HepG2 (cell line): ENCODE measurements around the gene GPC6. TPM values are rescaled to one million over a fixed set of nuclear protein-coding genes. Genes with fewer than 3 reads are reported as not detected.

Source experiments
- ARNT2 ChIP-seq: sonication (generic); formaldehyde crosslinking; IDR thresholded peaks from 2 replicates; pipeline ENCODE4 v1.8.0; 2022; ENCODE audit warnings: mild to moderate bottlenecking, low read depth, missing genetic modification reagents, moderate library complexity
- ARNTL ChIP-seq: sonication (generic); formaldehyde crosslinking; IDR thresholded peaks from 2 replicates; pipeline ENCODE4 v1.4.0; 2020; ENCODE audit warnings: mild to moderate bottlenecking, missing genetic modification reagents
- HES4 ChIP-seq: sonication (generic); formaldehyde crosslinking; IDR thresholded peaks from 2 replicates; pipeline ENCODE4 v1.9.0; 2021; ENCODE audit warnings: mild to moderate bottlenecking, missing genetic modification reagents, borderline replicate concordance
- JUNB ChIP-seq: sonication (generic); formaldehyde crosslinking; IDR thresholded peaks from 2 replicates; pipeline ENCODE4 v1.8.0; 2022; ENCODE audit warnings: missing genetic modification reagents, mild to moderate bottlenecking, borderline replicate concordance
- KAT2B ChIP-seq: fragments of 150-350 bp; IDR thresholded peaks from 2 replicates; pipeline ENCODE4 v1.6.1; 2014; ENCODE audit warnings: low read depth, low read length, borderline replicate concordance
- KLF6 ChIP-seq: IDR thresholded peaks from 2 replicates; pipeline ENCODE4 v1.8.0; 2016; ENCODE audit warnings: missing biosample characterization, missing genetic modification reagents
- MAFG ChIP-seq: sonication (generic); formaldehyde crosslinking; IDR thresholded peaks from 2 replicates; pipeline ENCODE4 v1.5.1; 2020; ENCODE audit warnings: mild to moderate bottlenecking, missing genetic modification reagents
- NAIF1 ChIP-seq: sonication (generic); formaldehyde crosslinking; IDR thresholded peaks from 2 replicates; pipeline ENCODE4 v1.5.0; 2020; ENCODE audit warnings: mild to moderate bottlenecking, missing genetic modification reagents, borderline replicate concordance
- NFYB ChIP-seq: sonication (generic); formaldehyde crosslinking; IDR thresholded peaks from 2 replicates; pipeline ENCODE4 v1.4.0; 2020; ENCODE audit warnings: missing genetic modification reagents
- NPAS2 ChIP-seq: sonication (generic); formaldehyde crosslinking; IDR thresholded peaks from 2 replicates; pipeline ENCODE4 v1.8.0; 2022; ENCODE audit warnings: mild to moderate bottlenecking, missing genetic modification reagents, borderline replicate concordance
- PLRG1 ChIP-seq: fragments of 450-650 bp; conservative IDR thresholded peaks from 2 replicates; pipeline ENCODE4 v1.6.1; 2016
- POLR2G ChIP-seq: fragments of 200-400 bp; formaldehyde crosslinking; IDR thresholded peaks from 2 replicates; pipeline ENCODE4 v1.6.1; 2018; ENCODE audit warnings: mild to moderate bottlenecking, low read depth, low read length, moderate library complexity
- SATB2 ChIP-seq: sonication (generic); formaldehyde crosslinking; IDR thresholded peaks from 2 replicates; pipeline ENCODE4 v1.5.0; 2020; ENCODE audit warnings: missing genetic modification reagents
- SMYD3 ChIP-seq: sonication (generic); formaldehyde crosslinking; IDR thresholded peaks from 2 replicates; pipeline ENCODE4 v1.8.1; 2023; ENCODE audit warnings: mild to moderate bottlenecking, missing genetic modification reagents
- SPEN ChIP-seq: sonication (generic); formaldehyde crosslinking; IDR thresholded peaks from 2 replicates; pipeline ENCODE4 v1.5.1; 2020; ENCODE audit warnings: low read depth, mild to moderate bottlenecking, missing genetic modification reagents
- TBX2 ChIP-seq: sonication (generic); formaldehyde crosslinking; IDR thresholded peaks from 2 replicates; pipeline ENCODE4 v1.5.0; 2020; ENCODE audit warnings: missing genetic modification reagents, mild to moderate bottlenecking, borderline replicate concordance
- ZBTB42 ChIP-seq: sonication (generic); formaldehyde crosslinking; IDR thresholded peaks from 2 replicates; pipeline ENCODE4 v1.5.0; 2020; ENCODE audit warnings: mild to moderate bottlenecking, missing genetic modification reagents
- ZNF101 ChIP-seq: sonication (generic); formaldehyde crosslinking; IDR thresholded peaks from 2 replicates; pipeline ENCODE4 v1.4.0; 2020; ENCODE audit warnings: mild to moderate bottlenecking, low read depth, missing genetic modification reagents, borderline replicate concordance
- ZNF180 ChIP-seq: sonication (generic); formaldehyde crosslinking; IDR thresholded peaks from 2 replicates; pipeline ENCODE4 v1.4.0; 2020; ENCODE audit warnings: low read depth, missing genetic modification reagents, borderline replicate concordance
- ZNF232 ChIP-seq: sonication (generic); formaldehyde crosslinking; IDR thresholded peaks from 2 replicates; pipeline ENCODE4 v1.4.0; 2020; ENCODE audit warnings: missing genetic modification reagents, borderline replicate concordance
- ZNF256 ChIP-seq: sonication (generic); formaldehyde crosslinking; conservative IDR thresholded peaks from 2 replicates; pipeline ENCODE4 v1.4.0; 2020; ENCODE audit warnings: missing genetic modification reagents
- ZNF333 ChIP-seq: sonication (generic); formaldehyde crosslinking; IDR thresholded peaks from 2 replicates; pipeline ENCODE4 v1.4.0; 2020; ENCODE audit warnings: mild to moderate bottlenecking, missing genetic modification reagents, borderline replicate concordance
- ZNF567 ChIP-seq: sonication (generic); formaldehyde crosslinking; IDR thresholded peaks from 2 replicates; pipeline ENCODE4 v1.8.1; 2023; ENCODE audit warnings: mild to moderate bottlenecking, missing genetic modification reagents, borderline replicate concordance
- ZNF724P ChIP-seq: sonication (generic); formaldehyde crosslinking; IDR thresholded peaks from 2 replicates; pipeline ENCODE4 v1.8.0; 2022; ENCODE audit warnings: missing genetic modification reagents, borderline replicate concordance
- ZNF747 ChIP-seq: sonication (generic); formaldehyde crosslinking; IDR thresholded peaks from 2 replicates; pipeline ENCODE4 v1.8.1; 2023; ENCODE audit warnings: missing genetic modification reagents, mild to moderate bottlenecking, borderline replicate concordance
- ZNF75D ChIP-seq: sonication (generic); formaldehyde crosslinking; IDR thresholded peaks from 2 replicates; pipeline ENCODE4 v1.8.1; 2023; ENCODE audit warnings: missing genetic modification reagents, mild to moderate bottlenecking, borderline replicate concordance
- ZNF766 ChIP-seq: sonication (generic); formaldehyde crosslinking; IDR thresholded peaks from 2 replicates; pipeline ENCODE4 v1.5.0; 2020; ENCODE audit warnings: missing genetic modification reagents, borderline replicate concordance
- ZNF777 ChIP-seq: sonication (generic); formaldehyde crosslinking; IDR thresholded peaks from 2 replicates; pipeline ENCODE4 v1.4.0; 2020; ENCODE audit warnings: missing genetic modification reagents
- ZSCAN31 ChIP-seq: sonication (generic); formaldehyde crosslinking; IDR thresholded peaks from 2 replicates; pipeline ENCODE4 v1.5.0; 2020; ENCODE audit warnings: low read depth, mild to moderate bottlenecking, missing genetic modification reagents
- polyA plus RNA-seq, 8 experiments: library from polyadenylated mRNA; depleted of rRNA in 3 of 8; stranded (reverse) in 7 of 8; unstranded in 1 of 8; fragments of >200 nt; fragmentation: Illumina TruSeq in 4 of 8; extraction: Trizol in 4 of 8; gene quantifications; 2 replicates each; pipeline versions ENCODE4 v1.2.1 to v1.2.3, GENCODE V29; 2011 to 2016; ENCODE audit warnings: low read depth in 4 of 8, missing spikeins in 1 of 8, mixed read lengths in 1 of 8; ENCODE audit not compliant: insufficient read depth in 1 of 8
- total RNA-seq, 5 experiments: library from RNA; depleted of rRNA; stranded (reverse); fragments of >200 nt; fragmentation: Illumina TruSeq; extraction: Trizol; gene quantifications; 2 replicates each; pipeline ENCODE4 v1.2.3, GENCODE V29; 2016; ENCODE audit warnings: low read depth in 1 of 5
- TF ChIP-seq, protein P1 (sequence below): sonication (generic); formaldehyde crosslinking; IDR thresholded peaks from 2 replicates; pipeline ENCODE4 v1.8.1; 2022; ENCODE audit warnings: low read depth, mild to moderate bottlenecking, missing genetic modification reagents

Gene GPC6
- total and polyA plus RNA-seq, 2 of the 13 experiments (the other 11 are each of a cell fraction or from before 2014, with no cell fraction given): 24.5 to 33.9 TPM

DNA sequence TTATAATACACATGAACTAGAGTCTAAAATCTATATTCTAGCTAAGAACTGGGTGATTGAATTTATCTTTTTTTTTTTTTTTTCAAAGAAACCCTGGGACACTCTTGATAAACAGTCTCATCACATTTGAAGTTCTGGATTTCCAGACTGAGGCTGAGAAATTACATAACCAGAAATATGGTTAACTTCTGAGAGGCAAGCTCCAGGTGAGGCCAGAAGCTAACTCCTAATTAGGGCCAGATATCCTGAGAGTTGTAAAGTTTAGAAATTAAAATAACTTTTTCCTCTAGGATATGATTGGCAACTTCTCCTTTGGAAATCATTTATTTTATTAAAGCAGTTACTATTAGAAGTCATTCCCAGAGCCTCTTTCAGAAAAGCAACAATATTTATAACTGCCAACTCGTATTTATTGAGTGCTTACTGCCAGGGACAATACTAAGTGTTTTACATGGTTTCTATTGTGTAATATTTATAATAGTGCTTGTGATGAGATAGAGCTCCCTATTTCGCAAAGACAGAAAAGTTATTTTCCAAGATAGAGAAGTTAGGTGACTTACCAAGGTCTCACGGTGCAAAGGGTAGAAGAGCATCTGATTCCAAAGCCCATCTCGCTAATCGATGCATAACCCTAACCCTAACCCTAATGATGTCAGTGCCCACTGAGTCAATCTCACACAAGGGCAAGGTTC, 1065.2 kb downstream of the GPC6 start (continued):
- no peak for TF ChIP-seq ZNF101 (CRISPR knock-in tag)
- peak; percentile 62; the same call in 1 of the 2 replicates for TF ChIP-seq SPEN (CRISPR knock-in tag)
- TF ChIP-seq, protein P1, sequence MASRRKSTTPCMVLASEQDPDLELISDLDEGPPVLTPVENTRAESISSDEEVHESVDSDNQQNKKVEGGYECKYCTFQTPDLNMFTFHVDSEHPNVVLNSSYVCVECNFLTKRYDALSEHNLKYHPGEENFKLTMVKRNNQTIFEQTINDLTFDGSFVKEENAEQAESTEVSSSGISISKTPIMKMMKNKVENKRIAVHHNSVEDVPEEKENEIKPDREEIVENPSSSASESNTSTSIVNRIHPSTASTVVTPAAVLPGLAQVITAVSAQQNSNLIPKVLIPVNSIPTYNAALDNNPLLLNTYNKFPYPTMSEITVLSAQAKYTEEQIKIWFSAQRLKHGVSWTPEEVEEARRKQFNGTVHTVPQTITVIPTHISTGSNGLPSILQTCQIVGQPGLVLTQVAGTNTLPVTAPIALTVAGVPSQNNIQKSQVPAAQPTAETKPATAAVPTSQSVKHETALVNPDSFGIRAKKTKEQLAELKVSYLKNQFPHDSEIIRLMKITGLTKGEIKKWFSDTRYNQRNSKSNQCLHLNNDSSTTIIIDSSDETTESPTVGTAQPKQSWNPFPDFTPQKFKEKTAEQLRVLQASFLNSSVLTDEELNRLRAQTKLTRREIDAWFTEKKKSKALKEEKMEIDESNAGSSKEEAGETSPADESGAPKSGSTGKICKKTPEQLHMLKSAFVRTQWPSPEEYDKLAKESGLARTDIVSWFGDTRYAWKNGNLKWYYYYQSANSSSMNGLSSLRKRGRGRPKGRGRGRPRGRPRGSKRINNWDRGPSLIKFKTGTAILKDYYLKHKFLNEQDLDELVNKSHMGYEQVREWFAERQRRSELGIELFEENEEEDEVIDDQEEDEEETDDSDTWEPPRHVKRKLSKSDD (CRISPR knock-in tag): peak; percentile 69; the same call in 1 of the 2 replicates
- TF ChIP-seq ARNTL (CRISPR knock-in tag): 0 out of 2 replicates have a peak, but pooled peaks have one; percentile 46
- peak; percentile 88 for TF ChIP-seq TBX2 (CRISPR knock-in tag)
- peak; percentile 83 for TF ChIP-seq KAT2B
- no peak for TF ChIP-seq ARNT2 (CRISPR knock-in tag)
- 0 out of 2 replicates have a peak, but pooled peaks have one; percentile 61 for TF ChIP-seq SATB2 (CRISPR knock-in tag)
- TF ChIP-seq ZNF75D: no peak
- TF ChIP-seq NFYB: no peak
- TF ChIP-seq NAIF1 (CRISPR knock-in tag): 0 out of 2 replicates have a peak, but pooled peaks have one; percentile 47
- no peak for TF ChIP-seq ZNF256 (CRISPR knock-in tag)
- TF ChIP-seq MAFG: no peak
- TF ChIP-seq NPAS2: no peak
- no peak for TF ChIP-seq HES4
- no peak for TF ChIP-seq ZSCAN31
- no peak for TF ChIP-seq ZNF180 (CRISPR knock-in tag)
- TF ChIP-seq ZNF333 (CRISPR knock-in tag): no peak
- TF ChIP-seq ZNF724P: no peak
- no peak for TF ChIP-seq ZNF777
- TF ChIP-seq ZNF766 (CRISPR knock-in tag): no peak
- peak; percentile 77; the same call in 1 of the 2 replicates for TF ChIP-seq SMYD3 (CRISPR knock-in tag)
- TF ChIP-seq ZNF232 (CRISPR knock-in tag): no peak; the same call in 1 of the 2 replicates
- TF ChIP-seq ZBTB42 (CRISPR knock-in tag): no peak
- TF ChIP-seq ZNF747: no peak
- no peak for TF ChIP-seq ZNF567 (CRISPR knock-in tag)
- TF ChIP-seq JUNB (CRISPR knock-in tag): peak; percentile 36; the same call in 1 of the 2 replicates
- peak; percentile 85 for TF ChIP-seq KLF6 (CRISPR knock-in tag)
- no peak for TF ChIP-seq PLRG1
- no peak for TF ChIP-seq POLR2G
